HG02885 (cell line): ENCODE measurements around the gene PDZD4.

Source experiments
- ATAC-seq: cut with Tn5 transposase; IDR thresholded peaks from one replicate; pipeline ENCODE4 v1.9.1; 2021; ENCODE audit warnings: mild to moderate bottlenecking; ENCODE audit not compliant: unreplicated experiment, poor library complexity

Gene PDZD4

DNA sequence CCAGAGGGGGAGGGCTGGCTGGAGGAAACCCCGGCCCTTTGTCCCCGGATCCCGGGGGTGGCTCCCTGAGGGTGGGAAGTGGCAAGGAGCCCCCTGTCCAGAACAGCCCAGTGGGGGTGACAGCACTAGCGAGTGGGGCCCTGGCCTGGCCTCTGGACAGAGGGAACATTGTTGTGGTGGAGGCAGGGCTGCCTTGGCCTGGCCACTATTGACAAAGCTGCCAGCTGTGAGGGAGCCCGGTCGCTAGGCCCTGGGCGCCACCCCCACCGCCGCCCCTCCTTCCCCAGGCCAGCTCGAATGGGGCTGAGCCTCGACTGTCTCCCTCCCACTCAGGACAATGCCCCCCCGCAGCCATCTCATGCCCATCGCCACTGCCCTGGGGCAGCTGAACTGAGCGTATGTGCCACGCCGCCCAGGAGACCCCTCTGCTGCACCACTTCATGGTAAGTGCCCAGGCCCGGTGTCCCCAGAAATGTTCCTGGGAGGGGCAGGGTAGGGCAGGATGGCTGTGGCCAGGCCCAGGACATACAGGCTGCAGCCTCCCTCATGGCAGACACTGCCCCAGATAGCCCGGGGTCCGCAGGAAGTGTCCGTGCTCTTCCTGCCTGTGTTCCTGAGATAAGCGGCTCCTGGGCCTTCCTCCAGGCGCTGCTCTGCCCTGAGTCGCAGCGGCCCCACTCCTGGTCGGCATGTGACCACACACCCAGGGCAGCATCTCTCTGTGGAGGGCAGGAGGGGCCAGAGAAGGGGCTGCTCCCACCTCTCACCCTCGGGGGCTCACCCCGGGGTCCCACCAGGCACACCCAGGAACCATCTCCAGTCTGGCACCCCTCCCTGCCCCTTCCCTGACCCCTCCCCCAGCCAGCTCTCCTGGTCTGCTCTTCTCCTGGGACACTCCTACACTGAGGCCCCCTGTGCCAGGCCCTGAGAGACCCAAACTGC is 64.9 kb downstream of the PDZD4 start:
- no peak for ATAC-seq

- no peak for ATAC-seq
Observed at GRCh38 chrX:153764786-153765137, 65.6 kb downstream of the PDZD4 start.

DNA sequence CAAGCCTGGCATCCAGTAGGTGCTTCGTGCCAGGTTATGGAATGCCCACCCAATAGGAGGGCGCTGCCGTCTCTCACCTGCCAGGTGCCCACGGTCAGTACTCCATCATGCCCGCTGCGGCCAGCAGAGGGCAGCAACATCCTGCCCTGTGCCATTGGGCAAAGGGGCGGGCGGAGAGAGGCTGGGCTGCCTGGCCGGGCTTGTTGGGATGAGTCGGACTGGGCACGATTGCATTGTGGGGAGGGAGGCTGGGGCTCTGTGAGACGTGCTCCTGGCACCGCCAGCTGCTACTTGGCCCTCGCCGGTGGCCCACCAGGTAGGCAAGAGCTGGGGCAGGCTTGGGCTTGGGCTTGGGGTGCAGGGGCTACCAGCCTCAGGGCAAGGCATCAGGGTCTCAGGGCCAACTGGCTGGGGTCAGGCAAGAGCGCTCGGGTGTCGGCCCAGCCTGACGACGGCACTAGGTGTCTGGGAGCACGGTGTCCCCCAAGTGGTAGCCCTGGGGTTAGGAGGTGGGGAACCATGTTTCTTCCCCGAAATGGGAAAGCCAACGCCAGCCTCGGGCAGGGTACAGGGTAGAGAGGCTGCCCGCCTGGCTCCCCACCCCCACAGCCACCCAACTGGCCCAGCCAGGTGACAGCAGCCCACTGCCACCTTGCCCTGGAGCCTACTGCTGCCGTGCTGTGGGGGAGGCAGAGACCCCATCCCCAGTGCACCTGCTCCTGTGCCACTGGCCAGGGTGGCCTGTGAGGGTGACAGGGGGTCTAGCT is 66.2 kb downstream of the PDZD4 start, which contains the start of gene PLXNB3:
TSS of gene PLXNB3 (plus strand) at position 261 of the 767 bp plus-strand sequence. CDS start 1,287 bp downstream, outside the sequence.
- peak; percentile 66 for ATAC-seq

DNA sequence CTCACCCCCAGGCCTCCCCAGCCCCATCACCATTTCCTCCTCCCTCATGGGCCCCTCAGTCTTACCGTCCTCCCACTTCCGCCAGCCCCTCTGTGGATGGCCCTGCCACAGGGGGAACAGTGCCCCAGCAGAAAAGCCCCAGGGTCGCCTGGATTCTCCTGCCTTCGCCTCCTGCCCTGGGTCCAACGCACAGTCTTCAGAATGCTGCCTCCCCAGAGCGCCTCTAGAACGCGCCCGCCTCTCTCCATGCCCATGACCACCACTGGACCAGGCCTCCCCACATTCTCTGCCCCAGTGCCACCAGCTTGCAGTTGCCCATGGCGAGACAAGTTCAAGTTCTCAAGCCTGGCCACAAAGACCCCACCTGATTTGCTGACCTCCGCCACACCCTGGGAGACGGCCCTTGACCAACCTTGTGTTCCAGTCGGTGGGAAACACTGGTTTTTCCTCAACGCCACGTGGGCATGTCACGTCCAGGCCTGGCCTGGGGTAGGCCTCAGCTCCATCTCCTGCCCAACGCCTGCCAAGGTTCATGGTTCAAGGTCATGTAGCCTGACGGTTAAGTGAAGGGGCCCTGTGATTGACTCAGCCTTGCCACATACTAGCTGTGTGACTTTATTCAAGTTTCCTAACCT is 66.9 kb downstream of the PDZD4 start:
- ATAC-seq: no peak

DNA sequence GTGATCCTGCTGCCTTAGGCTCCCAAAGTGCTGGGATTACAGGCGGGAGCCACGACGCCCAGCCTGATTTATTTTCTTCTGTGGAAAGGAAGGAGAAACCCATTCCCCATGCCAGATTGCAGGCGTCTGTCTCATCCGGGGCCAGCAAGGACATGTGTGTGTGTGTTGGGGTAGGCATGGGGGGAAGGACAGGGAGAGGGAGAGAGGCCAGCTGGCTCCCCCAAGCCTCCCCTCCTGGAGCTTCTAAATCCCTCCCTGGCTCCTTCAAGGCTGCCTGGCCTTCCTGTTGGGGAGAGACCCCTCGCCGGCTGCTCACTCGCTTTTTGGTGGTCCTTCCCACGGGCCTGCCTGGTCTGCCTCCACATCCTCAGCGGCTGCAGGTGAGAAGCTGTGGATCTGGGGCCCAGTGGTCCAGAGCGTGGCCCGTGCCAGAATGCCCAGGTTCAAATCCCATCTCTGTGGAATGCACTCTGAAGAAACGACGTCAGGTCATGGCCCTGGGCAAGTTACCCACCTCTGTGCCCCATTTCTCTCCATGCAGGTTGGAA is 67.6 kb downstream of the PDZD4 start:
- no peak for ATAC-seq

GRCh38 chrX:153761863-153762262 is 68.5 kb downstream of the PDZD4 start:
- no peak for ATAC-seq

DNA sequence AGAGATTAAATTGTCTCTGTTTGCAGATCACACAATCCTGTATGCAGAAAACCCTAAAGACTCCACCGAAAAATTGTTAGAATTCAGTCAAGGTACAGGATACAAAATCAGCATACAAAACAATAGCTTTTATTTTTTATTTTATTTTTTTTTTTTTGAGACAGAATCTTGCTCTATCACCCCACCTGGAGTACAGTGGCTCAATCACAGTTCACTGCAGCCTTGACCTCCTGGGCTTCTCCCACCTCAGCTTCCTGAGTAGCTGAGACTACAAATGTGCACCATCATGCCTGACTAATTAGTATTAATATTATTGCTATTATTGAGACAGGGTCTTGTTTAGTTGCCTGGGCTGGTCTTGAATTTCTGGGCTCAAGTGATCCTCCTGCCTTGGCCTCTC is 75.2 kb downstream of the PDZD4 start:
- ATAC-seq: no peak
